ENCODE results near the gene GPATCH11. TPM values are rescaled to one million over a fixed set of nuclear protein-coding genes. Genes with fewer than 3 reads are reported as not detected.

Gene GPATCH11
- polyA plus RNA-seq, 3 donors, result 3.1 to 5.7 (median 3.8) TPM

DNA sequence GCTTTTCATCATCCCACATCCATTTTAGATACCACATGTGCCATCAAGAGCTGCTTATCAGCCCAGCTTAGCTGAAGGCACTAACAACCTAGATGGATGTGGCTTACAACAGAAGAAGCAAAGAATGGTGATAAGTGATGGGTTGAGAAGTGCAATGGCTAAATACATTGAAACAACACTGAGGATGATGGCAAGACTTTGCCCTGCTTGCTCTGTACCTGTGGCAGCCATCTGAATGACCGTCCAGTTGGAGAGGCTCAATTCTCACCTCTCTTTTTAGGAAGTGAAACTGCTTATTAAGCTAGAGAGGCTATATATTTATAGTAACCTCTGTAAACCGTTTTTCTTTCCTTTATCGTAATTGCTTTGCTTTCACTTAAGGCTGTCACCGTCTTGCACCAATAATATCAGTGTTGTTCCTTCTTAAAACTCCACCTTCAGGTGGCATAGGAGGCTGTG lies 5.7 kb downstream of the GPATCH11 start:
- Mint-ChIP-seq H3K27ac (peak overlapping the region in 3 of 7 donors; percentile 31 to 54 (median 35)), H3K4me1 (peaks cover 30% of the 10 kb centered on the region), H3K27me3 (ENCODE audit: low read depth in 3 of 3) (no peaks in the 10 kb centered on the region), H3K9me3 (no peaks in the 10 kb centered on the region), H3K36me3 (peaks cover 31 to 36% of the 10 kb centered on the region in 2 donors), H3K4me3 (peak overlapping the region in 1 of 2 donors; percentile 31)
- H2AFZ ChIP-seq (ENCODE audit: insufficient read depth, low read depth, low read length, poor library complexity, severe bottlenecking), result peak overlapping the region; percentile 43
- peak; percentile 15 to 52 (median 44) for DNase-seq
- H3K4me1 ChIP-seq (ENCODE audit: control insufficient read depth in 1 of 2, insufficient read depth in 2 of 2, low read length in 2 of 2), result peaks cover 23 to 32% of the 10 kb centered on the region in 2 donors
- H3K27me3 ChIP-seq (ENCODE audit: control insufficient read depth in 2 of 2, insufficient read depth in 2 of 2, low read length in 2 of 2), result no peaks in the 10 kb centered on the region
- H3K4me2 ChIP-seq (replicated peaks; ENCODE audit: extremely low read depth, low read length, poor library complexity, severe bottlenecking), result peak overlapping the region; percentile 43
- intact Hi-C loops (cut with micrococcal nuclease), result no loop called here
- H3K36me3 ChIP-seq (replicated peaks in 1 of 2; ENCODE audit: control insufficient read depth in 1 of 2, insufficient read depth in 2 of 2, low read length in 2 of 2), result peaks cover 22 to 25% of the 10 kb centered on the region in 2 donors
- no CpG with 5 or more reads among the region's 4 CpGs for WGBS (ENCODE audit: insufficient coverage)
- H3K9me3 ChIP-seq (replicated peaks in 1 of 2; ENCODE audit: control insufficient read depth in 1 of 2, insufficient read depth in 1 of 2, low read length in 2 of 2), result no peaks in the 10 kb centered on the region
- H3K4me3 ChIP-seq (replicated peaks in 1 of 3; ENCODE audit: low read depth in 2 of 3, low read length in 3 of 3), result peak overlapping the region in 1 of 3 experiments; percentile 27
- no peaks in the 10 kb centered on the region for H4K20me1 ChIP-seq (ENCODE audit: insufficient read depth, low read length)
- H3K27ac ChIP-seq (ENCODE audit: low read depth in 1 of 2, low read length in 2 of 2), result peak overlapping the region; percentile 1 to 52
- TF ChIP-seq, protein P1, sequence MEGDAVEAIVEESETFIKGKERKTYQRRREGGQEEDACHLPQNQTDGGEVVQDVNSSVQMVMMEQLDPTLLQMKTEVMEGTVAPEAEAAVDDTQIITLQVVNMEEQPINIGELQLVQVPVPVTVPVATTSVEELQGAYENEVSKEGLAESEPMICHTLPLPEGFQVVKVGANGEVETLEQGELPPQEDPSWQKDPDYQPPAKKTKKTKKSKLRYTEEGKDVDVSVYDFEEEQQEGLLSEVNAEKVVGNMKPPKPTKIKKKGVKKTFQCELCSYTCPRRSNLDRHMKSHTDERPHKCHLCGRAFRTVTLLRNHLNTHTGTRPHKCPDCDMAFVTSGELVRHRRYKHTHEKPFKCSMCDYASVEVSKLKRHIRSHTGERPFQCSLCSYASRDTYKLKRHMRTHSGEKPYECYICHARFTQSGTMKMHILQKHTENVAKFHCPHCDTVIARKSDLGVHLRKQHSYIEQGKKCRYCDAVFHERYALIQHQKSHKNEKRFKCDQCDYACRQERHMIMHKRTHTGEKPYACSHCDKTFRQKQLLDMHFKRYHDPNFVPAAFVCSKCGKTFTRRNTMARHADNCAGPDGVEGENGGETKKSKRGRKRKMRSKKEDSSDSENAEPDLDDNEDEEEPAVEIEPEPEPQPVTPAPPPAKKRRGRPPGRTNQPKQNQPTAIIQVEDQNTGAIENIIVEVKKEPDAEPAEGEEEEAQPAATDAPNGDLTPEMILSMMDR (IDR thresholded peaks at IDR 0.05), result no peak
- peaks cover 34% of the 10 kb centered on the region for H3K79me2 ChIP-seq (ENCODE audit: insufficient read depth, low read length)
- no peak overlapping the region for H3K9ac ChIP-seq (ENCODE audit: insufficient read depth, low read length, poor library complexity, severe bottlenecking)

DNA sequence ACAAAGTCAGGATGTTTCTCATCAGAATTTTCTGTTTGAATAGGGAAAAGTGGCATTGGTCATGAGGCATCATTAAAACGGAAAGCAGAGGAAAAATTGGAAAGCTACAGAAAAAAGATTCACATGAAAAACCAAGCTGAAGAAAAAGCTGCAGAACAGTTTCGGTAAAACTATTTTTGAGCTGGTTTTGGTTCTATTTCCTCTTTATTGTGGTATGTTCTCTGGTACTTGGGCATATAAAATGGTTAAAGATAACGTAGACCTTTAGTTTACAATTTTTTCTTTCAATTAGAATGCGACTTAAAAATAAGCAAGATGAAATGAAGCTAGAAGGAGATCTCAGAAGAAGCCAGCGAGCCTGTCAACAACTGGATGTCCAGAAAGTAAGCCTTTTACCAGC lies 7.6 kb downstream of the GPATCH11 start:
- Mint-ChIP-seq H3K4me3 (no peak overlapping the region), H3K4me1 (peaks cover 30% of the 10 kb centered on the region), H3K27ac (peak overlapping the region in 3 of 7 donors; percentile 50 to 73 (median 72)), H3K36me3 (peaks cover 44 to 53% of the 10 kb centered on the region in 2 donors), H3K27me3 (ENCODE audit: low read depth in 3 of 3) (no peaks in the 10 kb centered on the region), H3K9me3 (no peaks in the 10 kb centered on the region)
- no peak for DNase-seq
- Histone ChIP-seq H2AFZ (ENCODE audit: insufficient read depth, low read depth, low read length, poor library complexity, severe bottlenecking) (no peak overlapping the region), H3K9me3 (replicated peaks in 1 of 2; ENCODE audit: control insufficient read depth in 1 of 2, insufficient read depth in 1 of 2, low read length in 2 of 2) (no peaks in the 10 kb centered on the region), H3K4me3 (replicated peaks in 1 of 3; ENCODE audit: low read depth in 2 of 3, low read length in 3 of 3) (no peak overlapping the region), H3K27me3 (ENCODE audit: control insufficient read depth in 2 of 2, insufficient read depth in 2 of 2, low read length in 2 of 2) (no peaks in the 10 kb centered on the region), H3K4me1 (ENCODE audit: control insufficient read depth in 1 of 2, insufficient read depth in 2 of 2, low read length in 2 of 2) (peaks cover 17 to 24% of the 10 kb centered on the region in 2 donors), H3K27ac (ENCODE audit: low read depth in 1 of 2, low read length in 2 of 2) (peak overlapping the region in 1 of 2 donors; percentile 58), H3K9ac (ENCODE audit: insufficient read depth, low read length, poor library complexity, severe bottlenecking) (no peak overlapping the region), H3K36me3 (replicated peaks in 1 of 2; ENCODE audit: control insufficient read depth in 1 of 2, insufficient read depth in 2 of 2, low read length in 2 of 2) (peaks cover 39 to 44% of the 10 kb centered on the region in 2 donors), H4K20me1 (ENCODE audit: insufficient read depth, low read length) (no peaks in the 10 kb centered on the region), H3K79me2 (ENCODE audit: insufficient read depth, low read length) (peaks cover 18% of the 10 kb centered on the region), H3K4me2 (replicated peaks; ENCODE audit: extremely low read depth, low read length, poor library complexity, severe bottlenecking) (no peak overlapping the region)
- TF ChIP-seq, protein P1 (IDR thresholded peaks at IDR 0.05), result no peak
- 46% methylated on average over 2 of the region's 5 CpGs for WGBS (ENCODE audit: insufficient coverage)
- intact Hi-C loops (cut with micrococcal nuclease), result no loop called here
